ENCODE results near the gene TMEM232. TPM values are rescaled to one million over a fixed set of nuclear protein-coding genes. Genes with fewer than 3 reads are reported as not detected.
"Not testable (repeated sequence)": the region's sequence is repeated elsewhere in the genome, so short reads cannot be mapped to it uniquely, and the experiment has no call there.

Gene TMEM232
- total and polyA plus RNA-seq, 7 experiments from 2014 or later = 0.43 to 3.0 (median 1.8) TPM

DNA sequence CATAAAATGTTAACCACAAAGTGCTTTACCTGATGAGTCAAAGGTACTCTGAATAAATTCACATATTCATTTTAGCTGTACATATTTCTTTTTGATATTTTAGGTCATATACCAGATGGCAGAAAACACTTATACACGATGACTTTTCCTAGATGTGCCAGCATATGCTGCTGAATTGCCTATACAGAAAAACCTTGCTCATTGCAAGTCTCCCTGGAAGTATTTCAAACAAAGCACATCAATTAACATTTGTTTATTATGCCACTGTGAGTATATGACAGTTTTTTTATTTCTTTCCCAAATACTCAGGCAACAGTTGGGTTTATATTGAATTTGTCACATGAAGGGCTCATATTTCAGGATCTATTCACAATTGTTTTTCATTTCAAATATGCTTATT lies 180.8 kb downstream of the TMEM232 start:
- peaks cover 0 to 6% (median 3%) of the 10 kb centered on the region in 5 donors for H3K27me3 Mint-ChIP-seq
- Histone ChIP-seq H3K27ac (ENCODE audit: low read depth, low read length) (no peak overlapping the region), H3K27me3 (ENCODE audit: control insufficient read depth in 2 of 2, insufficient read depth in 2 of 2, low read length in 2 of 2) (no peaks in the 10 kb centered on the region), H3K9me3 (ENCODE audit: control insufficient read depth in 2 of 3, low read length in 3 of 3) (no peaks in the 10 kb centered on the region), H3K4me3 (ENCODE audit: low read length) (no peak overlapping the region), H3K36me3 (ENCODE audit: control insufficient read depth in 2 of 3, insufficient read depth in 3 of 3, low read length in 3 of 3) (no peaks in the 10 kb centered on the region), H3K4me1 (ENCODE audit: control insufficient read depth in 2 of 2, insufficient read depth in 2 of 2, low read length in 2 of 2) (no peaks in the 10 kb centered on the region)
- DNase-seq (no peak), ATAC-seq (no peak)
- no peak overlapping the region for H3K27ac Mint-ChIP-seq
- no peak overlapping the region for H3K4me3 Mint-ChIP-seq
- POLR2A ChIA-PET = no interaction called here
- CTCF ChIA-PET = no interaction called here
- intact Hi-C loops (cut with micrococcal nuclease) = no loop called here
- peaks cover 0 to 3% (median 0%) of the 10 kb centered on the region in 5 donors for H3K36me3 Mint-ChIP-seq
- no peaks in the 10 kb centered on the region for H3K4me1 Mint-ChIP-seq
- no peaks in the 10 kb centered on the region for H3K9me3 Mint-ChIP-seq

DNA sequence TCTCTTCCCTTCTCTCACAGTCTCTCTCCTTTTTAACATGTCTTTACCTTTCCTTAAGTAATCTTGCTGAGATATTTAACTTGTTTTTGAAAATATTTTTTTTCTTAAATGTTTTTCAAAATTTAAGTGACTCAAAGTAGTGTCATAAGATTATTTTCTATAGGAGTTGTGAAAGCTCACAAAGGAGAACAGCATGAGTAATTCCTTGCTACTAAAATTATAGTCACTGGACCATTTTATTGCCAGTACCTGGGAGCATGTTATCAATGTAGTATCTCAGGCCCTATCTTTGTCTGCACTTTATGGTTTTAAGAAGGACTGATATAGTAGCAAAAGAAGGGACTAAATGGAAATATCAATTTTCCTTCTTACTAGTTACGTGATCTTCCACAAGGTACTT lies 181.9 kb downstream of the TMEM232 start:
- intact Hi-C loops (cut with micrococcal nuclease) = no loop called here
- H3K9me3 ChIP-seq (ENCODE audit: control insufficient read depth in 2 of 3, low read length in 3 of 3) = no peaks in the 10 kb centered on the region
- no peaks in the 10 kb centered on the region for H3K36me3 ChIP-seq (ENCODE audit: control insufficient read depth in 2 of 3, insufficient read depth in 3 of 3, low read length in 3 of 3)
- H3K4me1 ChIP-seq (ENCODE audit: control insufficient read depth in 2 of 2, insufficient read depth in 2 of 2, low read length in 2 of 2) = no peaks in the 10 kb centered on the region
- DNase-seq (no peak), ATAC-seq (no peak)
- ChIA-PET POLR2A (no interaction called here), CTCF (no interaction called here)
- Mint-ChIP-seq H3K9me3 (no peaks in the 10 kb centered on the region), H3K4me3 (no peak overlapping the region), H3K36me3 (peaks cover 0 to 3% (median 0%) of the 10 kb centered on the region in 5 donors), H3K4me1 (no peaks in the 10 kb centered on the region), H3K27ac (no peak overlapping the region), H3K27me3 (peaks cover 0 to 6% (median 3%) of the 10 kb centered on the region in 5 donors)
- no peaks in the 10 kb centered on the region for H3K27me3 ChIP-seq (ENCODE audit: control insufficient read depth in 2 of 2, insufficient read depth in 2 of 2, low read length in 2 of 2)
- no peak overlapping the region for H3K4me3 ChIP-seq (ENCODE audit: low read length)
- H3K27ac ChIP-seq (ENCODE audit: low read depth, low read length) = no peak overlapping the region

DNA sequence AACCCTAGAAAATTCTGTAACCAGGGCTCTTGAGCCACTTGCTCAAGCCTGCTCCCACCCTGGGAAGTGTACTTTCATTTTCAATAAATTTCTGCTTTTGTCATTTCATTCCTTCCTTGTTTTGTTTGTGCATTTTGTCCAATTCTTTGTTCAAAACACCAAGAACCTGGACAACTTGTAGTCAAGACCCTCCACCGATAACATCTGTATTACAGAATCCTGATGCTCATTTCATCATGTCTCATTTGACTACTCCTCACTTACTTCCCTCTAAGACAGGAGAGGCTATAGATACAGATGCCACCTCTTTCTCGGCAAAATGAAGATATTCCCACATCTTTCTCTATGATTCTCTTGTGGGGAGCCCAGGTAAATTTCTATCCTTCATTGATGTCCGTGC lies 183.5 kb downstream of the TMEM232 start:
- H3K27me3 ChIP-seq (ENCODE audit: control insufficient read depth in 2 of 2, insufficient read depth in 2 of 2, low read length in 2 of 2) = no peaks in the 10 kb centered on the region
- H3K36me3 Mint-ChIP-seq = peaks cover 0 to 3% (median 0%) of the 10 kb centered on the region in 5 donors
- H3K9me3 ChIP-seq (ENCODE audit: control insufficient read depth in 2 of 3, low read length in 3 of 3) = no peaks in the 10 kb centered on the region
- H3K27me3 Mint-ChIP-seq = peaks cover 0 to 6% (median 3%) of the 10 kb centered on the region in 5 donors
- ChIA-PET POLR2A (no interaction called here), CTCF (no interaction called here)
- no peaks in the 10 kb centered on the region for H3K36me3 ChIP-seq (ENCODE audit: control insufficient read depth in 2 of 3, insufficient read depth in 3 of 3, low read length in 3 of 3)
- no peak overlapping the region for H3K4me3 Mint-ChIP-seq
- H3K4me1 Mint-ChIP-seq = no peaks in the 10 kb centered on the region
- intact Hi-C loops (cut with micrococcal nuclease) = no loop called here
- no peak overlapping the region for H3K27ac Mint-ChIP-seq
- H3K9me3 Mint-ChIP-seq = no peaks in the 10 kb centered on the region
- no peak overlapping the region for H3K27ac ChIP-seq (ENCODE audit: low read depth, low read length)
- no peaks in the 10 kb centered on the region for H3K4me1 ChIP-seq (ENCODE audit: control insufficient read depth in 2 of 2, insufficient read depth in 2 of 2, low read length in 2 of 2)
- DNase-seq = no peak
- no peak overlapping the region for H3K4me3 ChIP-seq (ENCODE audit: low read length)
- ATAC-seq = no peak

GRCh38 chr5:110536120-110537115 lies 190.1 kb downstream of the TMEM232 start:
- no peak overlapping the region for H3K27ac ChIP-seq (ENCODE audit: low read depth, low read length)
- CTCF ChIA-PET = no interaction called here
- intact Hi-C loops (cut with micrococcal nuclease) = no loop called here
- Mint-ChIP-seq H3K4me1 (no peaks in the 10 kb centered on the region), H3K4me3 (no peak overlapping the region), H3K9me3 (no peaks in the 10 kb centered on the region), H3K36me3 (no peaks in the 10 kb centered on the region), H3K27ac (no peak overlapping the region), H3K27me3 (no peaks in the 10 kb centered on the region)
- ATAC-seq = no peak
- H3K9me3 ChIP-seq (ENCODE audit: control insufficient read depth in 2 of 3, low read length in 3 of 3) = no peaks in the 10 kb centered on the region
- H3K27me3 ChIP-seq (ENCODE audit: control insufficient read depth in 2 of 2, insufficient read depth in 2 of 2, low read length in 2 of 2) = no peaks in the 10 kb centered on the region
- H3K4me1 ChIP-seq (ENCODE audit: control insufficient read depth in 2 of 2, insufficient read depth in 2 of 2, low read length in 2 of 2) = no peaks in the 10 kb centered on the region
- POLR2A ChIA-PET = no interaction called here
- no peak overlapping the region for H3K4me3 ChIP-seq (ENCODE audit: low read length)
- no peak for DNase-seq
- no peaks in the 10 kb centered on the region for H3K36me3 ChIP-seq (ENCODE audit: control insufficient read depth in 2 of 3, insufficient read depth in 3 of 3, low read length in 3 of 3)

DNA sequence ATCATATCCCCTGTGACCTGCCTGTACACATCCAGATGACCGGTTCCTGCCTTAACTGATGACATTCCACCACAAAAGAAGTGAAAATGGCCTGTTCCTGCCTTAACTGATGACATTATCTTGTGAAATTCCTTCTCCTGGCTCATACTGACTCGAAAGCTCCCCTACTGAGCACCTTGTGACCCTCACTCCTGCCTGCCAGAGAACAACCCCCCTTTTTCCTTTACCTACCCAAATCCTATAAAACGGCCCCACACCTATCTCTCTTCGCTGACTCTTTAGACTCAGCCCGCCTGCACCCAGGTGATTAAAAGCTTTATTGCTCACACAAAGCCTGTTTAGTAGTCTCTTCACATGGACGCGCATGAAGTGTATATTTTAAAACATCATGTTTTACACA lies 191.3 kb downstream of the TMEM232 start:
- H3K4me1 ChIP-seq (ENCODE audit: control insufficient read depth in 2 of 2, insufficient read depth in 2 of 2, low read length in 2 of 2); H3K4me3 ChIP-seq (ENCODE audit: low read length); H3K9me3 ChIP-seq (ENCODE audit: control insufficient read depth in 2 of 3, low read length in 3 of 3); H3K27ac Mint-ChIP-seq; H3K27me3 ChIP-seq (ENCODE audit: control insufficient read depth in 2 of 2, insufficient read depth in 2 of 2, low read length in 2 of 2); H3K9me3 Mint-ChIP-seq; H3K27me3 Mint-ChIP-seq; POLR2A ChIA-PET; H3K36me3 Mint-ChIP-seq; CTCF ChIA-PET; intact Hi-C loops (cut with micrococcal nuclease); H3K4me3 Mint-ChIP-seq; H3K27ac ChIP-seq (ENCODE audit: low read depth, low read length); H3K4me1 Mint-ChIP-seq; DNase-seq; ATAC-seq; H3K36me3 ChIP-seq (ENCODE audit: control insufficient read depth in 2 of 3, insufficient read depth in 3 of 3, low read length in 3 of 3): not testable (repeated sequence)

DNA sequence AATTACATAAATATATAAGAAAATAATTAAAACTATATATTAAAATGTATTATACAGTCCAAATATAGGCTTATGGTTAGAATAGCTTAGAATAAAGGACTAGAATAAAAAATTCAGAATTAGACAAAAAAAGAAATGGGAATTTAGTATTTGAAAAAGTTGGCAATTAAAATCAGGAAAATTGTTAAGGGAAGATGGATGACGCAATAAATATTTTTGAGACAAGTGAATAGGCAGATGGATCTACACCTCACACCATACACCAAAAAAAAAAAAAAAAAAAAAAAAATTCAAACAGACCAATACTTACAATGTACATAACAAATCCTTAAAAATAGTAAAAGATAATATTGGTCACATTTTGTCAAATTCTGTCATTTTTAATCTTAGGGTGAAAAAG lies 200.7 kb downstream of the TMEM232 start:
- no peak for ATAC-seq
- Mint-ChIP-seq H3K9me3 (peaks cover 0 to 13% (median 3%) of the 10 kb centered on the region in 11 donors), H3K4me3 (no peak overlapping the region), H3K4me1 (no peaks in the 10 kb centered on the region), H3K36me3 (no peaks in the 10 kb centered on the region), H3K27ac (no peak overlapping the region), H3K27me3 (peaks cover 0 to 18% (median 0%) of the 10 kb centered on the region in 5 donors)
- no peaks in the 10 kb centered on the region for H3K4me1 ChIP-seq (ENCODE audit: control insufficient read depth in 2 of 2, insufficient read depth in 2 of 2, low read length in 2 of 2)
- POLR2A ChIA-PET = no interaction called here
- CTCF ChIA-PET = interaction anchor here (1.0 kb wide), 1 partner anchor 8 kb away, joined by 4 read pairs; no protein-coding TSS in a partner anchor
- H3K9me3 ChIP-seq (ENCODE audit: control insufficient read depth in 2 of 3, low read length in 3 of 3) = no peaks in the 10 kb centered on the region
- H3K27ac ChIP-seq (ENCODE audit: low read depth, low read length) = no peak overlapping the region
- no peaks in the 10 kb centered on the region for H3K36me3 ChIP-seq (ENCODE audit: control insufficient read depth in 2 of 3, insufficient read depth in 3 of 3, low read length in 3 of 3)
- no peak overlapping the region for H3K4me3 ChIP-seq (ENCODE audit: low read length)
- H3K27me3 ChIP-seq (ENCODE audit: control insufficient read depth in 2 of 2, insufficient read depth in 2 of 2, low read length in 2 of 2) = no peaks in the 10 kb centered on the region
- intact Hi-C loops (cut with micrococcal nuclease) = no loop called here
- DNase-seq = no peak

DNA sequence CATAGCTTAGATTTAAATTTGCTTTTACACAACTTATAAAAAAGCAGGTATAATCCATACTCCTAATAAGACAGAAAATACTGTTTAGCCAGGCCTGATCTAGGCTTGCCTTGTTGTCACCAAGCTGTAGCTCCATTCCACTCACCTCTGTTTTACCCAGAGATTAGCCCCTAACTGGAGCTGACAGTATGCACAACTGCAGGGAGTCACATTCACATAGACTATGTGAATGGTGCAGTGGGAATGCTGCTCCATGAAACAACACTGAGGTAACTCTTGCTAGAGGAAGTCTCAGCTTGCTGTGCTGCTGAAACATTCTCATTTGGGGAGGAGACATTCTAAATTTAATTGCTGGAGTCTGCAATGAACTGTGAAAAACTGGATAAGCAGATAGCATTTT lies 209.1 kb downstream of the TMEM232 start:
- H3K4me3 Mint-ChIP-seq = no peak overlapping the region
- H3K4me1 Mint-ChIP-seq = no peaks in the 10 kb centered on the region
- CTCF ChIA-PET = interaction anchor here (0.9 kb wide), 1 partner anchor 8 kb away, joined by 4 read pairs; no protein-coding TSS in a partner anchor

More for the DNA sequence above, 209.1 kb downstream of the TMEM232 start:
- Histone ChIP-seq H3K36me3 (ENCODE audit: control insufficient read depth in 2 of 3, insufficient read depth in 3 of 3, low read length in 3 of 3) (no peaks in the 10 kb centered on the region), H3K4me3 (ENCODE audit: low read length) (no peak overlapping the region), H3K9me3 (ENCODE audit: control insufficient read depth in 2 of 3, low read length in 3 of 3) (no peaks in the 10 kb centered on the region), H3K27me3 (ENCODE audit: control insufficient read depth in 2 of 2, insufficient read depth in 2 of 2, low read length in 2 of 2) (no peaks in the 10 kb centered on the region), H3K4me1 (ENCODE audit: control insufficient read depth in 2 of 2, insufficient read depth in 2 of 2, low read length in 2 of 2) (no peaks in the 10 kb centered on the region), H3K27ac (ENCODE audit: low read depth, low read length) (no peak overlapping the region)
- no peak overlapping the region for H3K27ac Mint-ChIP-seq
- DNase-seq = no peak
- H3K36me3 Mint-ChIP-seq = no peaks in the 10 kb centered on the region
- peaks cover 0 to 11% (median 2%) of the 10 kb centered on the region in 11 donors for H3K9me3 Mint-ChIP-seq
- no peak for ATAC-seq
- POLR2A ChIA-PET = no interaction called here
- intact Hi-C loops (cut with micrococcal nuclease) = no loop called here
- H3K27me3 Mint-ChIP-seq = peaks cover 0 to 9% (median 0%) of the 10 kb centered on the region in 5 donors

Measured in naive thymus-derived CD4-positive, alpha-beta T cell (primary cell).